ENCODE results near the gene HGF.
"Not testable (repeated sequence)": the region's sequence is repeated elsewhere in the genome, so short reads cannot be mapped to it uniquely, and the experiment has no call there.

Gene HGF

GRCh38 chr7:81769891-81770727 is at the start of gene HGF:
TSS of gene HGF (minus strand) at chr7:81770047. CDS start at chr7:81769971, 76 bp downstream.
- no peak for DNase-seq (ENCODE audit: low spot score)

- no peak for DNase-seq (ENCODE audit: low spot score)
Measured at GRCh38 chr7:81816312-81816711, 46.5 kb upstream of the HGF start.

GRCh38 chr7:81812866-81813476 is 43.1 kb upstream of the HGF start:
- DNase-seq (ENCODE audit: low spot score) = not testable (repeated sequence)

- no peak for DNase-seq (ENCODE audit: low spot score)
Measured at GRCh38 chr7:81811956-81812865, 42.4 kb upstream of the HGF start.

- no peak for DNase-seq (ENCODE audit: low spot score)
Measured at GRCh38 chr7:81810476-81811155, 40.8 kb upstream of the HGF start.

GRCh38 chr7:81808310-81808709 is 38.5 kb upstream of the HGF start:
- DNase-seq (ENCODE audit: low spot score) = not testable (repeated sequence)

- DNase-seq (ENCODE audit: low spot score) = no peak
Measured at GRCh38 chr7:81803267-81803666, 33.4 kb upstream of the HGF start.

- no peak for DNase-seq (ENCODE audit: low spot score)
Measured at GRCh38 chr7:81802251-81802650, 32.4 kb upstream of the HGF start.

GRCh38 chr7:81801532-81801931 is 31.7 kb upstream of the HGF start:
- DNase-seq (ENCODE audit: low spot score) = no peak

GRCh38 chr7:81791568-81792518 is 22.0 kb upstream of the HGF start:
- DNase-seq (ENCODE audit: low spot score) = no peak

GRCh38 chr7:81790686-81791085 is 20.8 kb upstream of the HGF start:
- DNase-seq (ENCODE audit: low spot score) = no peak

GRCh38 chr7:81790120-81790500 is 20.3 kb upstream of the HGF start:
- no peak for DNase-seq (ENCODE audit: low spot score)

GRCh38 chr7:81789406-81790119 is 19.7 kb upstream of the HGF start:
- DNase-seq (ENCODE audit: low spot score) = no peak

- no peak for DNase-seq (ENCODE audit: low spot score)
Measured at GRCh38 chr7:81788246-81788645, 18.4 kb upstream of the HGF start.

GRCh38 chr7:81783818-81784217 is 14.0 kb upstream of the HGF start:
- no peak for DNase-seq (ENCODE audit: low spot score)

- DNase-seq (ENCODE audit: low spot score) = no peak
Measured at GRCh38 chr7:81780914-81781693, 11.3 kb upstream of the HGF start.

- no peak for DNase-seq (ENCODE audit: low spot score)
Measured at GRCh38 chr7:81779706-81780105, 9.9 kb upstream of the HGF start.

GRCh38 chr7:81777697-81778096 is 7.8 kb upstream of the HGF start:
- DNase-seq (ENCODE audit: low spot score) = no peak

GRCh38 chr7:81776948-81777630 is 7.2 kb upstream of the HGF start:
- no peak for DNase-seq (ENCODE audit: low spot score)

All from kidney tubule cell (primary cell).